RWPE1 (cell line): ENCODE data around the gene FASN.

Experiments used
- CTCF ChIA-PET: fragments of 350-600 bp; sonication (Branson Sonifier 250); formaldehyde crosslinking; extraction: SDS; loops from one replicate; lab custom pipeline; 2021; lab: Yijun Ruan, JAX
- POLR2A ChIA-PET: fragments of 400-600 bp; formaldehyde crosslinking; extraction: SDS; loops from one replicate; lab custom pipeline; 2020; ENCODE audit warnings: antibody characterized with exemption; ENCODE audit not compliant: low non-redundant PET; lab: Yijun Ruan, JAX
- DNase-seq: peaks from one replicate; pipeline ENCODE4 v3.0.0; 2012; ENCODE audit warnings: low spot score
- H3K27ac ChIP-seq: fragments of 450-650 bp; 2 replicates; pipeline ENCODE4 v1.5.1; 2017
- CTCF ChIP-seq: fragments of 450-650 bp; conservative IDR thresholded peaks from 2 replicates; pipeline ENCODE4 v1.5.1; 2017; ENCODE audit warnings: low read depth, mild to moderate bottlenecking

The FASN gene

GRCh38 chr17:82108038-82108437 lies 10.0 kb upstream of the FASN start:
- ChIA-PET POLR2A (no interaction called here), CTCF (no interaction called here)
- TF ChIP-seq CTCF, result no peak
- DNase-seq, result no peak
- peak overlapping the region; percentile 96 for H3K27ac ChIP-seq

GRCh38 chr17:82107341-82107860 lies 9.4 kb upstream of the FASN start:
- TF ChIP-seq CTCF, result no peak
- peak overlapping the region; percentile 96 for H3K27ac ChIP-seq
- ChIA-PET CTCF (no interaction called here), POLR2A (no interaction called here)
- DNase-seq, result no peak

GRCh38 chr17:82106688-82107305 lies 8.8 kb upstream of the FASN start:
- ChIA-PET CTCF (interaction anchor here (0.5 to 0.9 kb wide), 3 partner anchors 10 to 415 kb away, joined by 3 read pairs; partner anchors contain the start of gene RAC3), POLR2A (no interaction called here)
- H3K27ac ChIP-seq, result peak overlapping the region; percentile 96
- no peak for DNase-seq
- no peak for TF ChIP-seq CTCF

GRCh38 chr17:82105882-82106687 lies 8.0 kb upstream of the FASN start:
- POLR2A ChIA-PET, result interaction anchor here (0.7 kb wide), 1 partner anchor 196 kb away, joined by 4 read pairs; no protein-coding TSS in a partner anchor
- peak overlapping the region; percentile 96 for H3K27ac ChIP-seq
- DNase-seq, result peak; percentile 67
- CTCF ChIA-PET, result interaction anchor here (0.5 to 0.9 kb wide), 6 partner anchors 10 to 415 kb away, joined by 3 to 7 read pairs (median 4); partner anchors contain the start of gene RAC3
- TF ChIP-seq CTCF, result peak; percentile 55

- ChIA-PET CTCF (interaction anchor here (0.6 kb wide), 3 partner anchors 12 to 201 kb away, joined by 4 to 7 read pairs (median 4); no protein-coding TSS in a partner anchor), POLR2A (interaction anchor here (0.7 kb wide), 1 partner anchor 197 kb away, joined by 4 read pairs; no protein-coding TSS in a partner anchor)
- no peak for TF ChIP-seq CTCF
- peak overlapping the region; percentile 96 for H3K27ac ChIP-seq
- DNase-seq, result no peak
Observed at GRCh38 chr17:82105417-82105881, 7.4 kb upstream of the FASN start.
